Coronary artery (tissue), 2 donors: Measurements from ENCODE around the gene ITGA3.
"Not testable (repeated sequence)": the region's sequence is repeated elsewhere in the genome, so short reads cannot be mapped to it uniquely, and the experiment has no call there.

Source experiments
- DNase-seq: peaks from one replicate; pipeline ENCODE4 v3.0.0-alpha.2; 2017; ENCODE audit warnings: low spot score
- H3K27ac ChIP-seq, 2 donors: fragments of 200-600 bp; sonication (generic); one replicate each; pipeline ENCODE4 v1.5.1; 2016 to 2019
- H3K4me3 ChIP-seq: fragments of 200-600 bp; sonication (generic); 2 replicates; pipeline ENCODE4 v1.5.1; 2016; ENCODE audit warnings: mild to moderate bottlenecking, moderate library complexity
- TF ChIP-seq, protein P1 (sequence below): fragments of 200-600 bp; sonication (generic); IDR thresholded peaks from one replicate; pipeline ENCODE4 v1.5.1; 2019; ENCODE audit warnings: antibody characterized with exemption

Gene ITGA3

GRCh38 chr17:50057521-50057991 lies 1.6 kb downstream of the ITGA3 start:
- no peak for DNase-seq
- Histone ChIP-seq H3K27ac (peak overlapping the region; percentile 95 to 99), H3K4me3 (peak overlapping the region; percentile 97)
- TF ChIP-seq, protein P1, sequence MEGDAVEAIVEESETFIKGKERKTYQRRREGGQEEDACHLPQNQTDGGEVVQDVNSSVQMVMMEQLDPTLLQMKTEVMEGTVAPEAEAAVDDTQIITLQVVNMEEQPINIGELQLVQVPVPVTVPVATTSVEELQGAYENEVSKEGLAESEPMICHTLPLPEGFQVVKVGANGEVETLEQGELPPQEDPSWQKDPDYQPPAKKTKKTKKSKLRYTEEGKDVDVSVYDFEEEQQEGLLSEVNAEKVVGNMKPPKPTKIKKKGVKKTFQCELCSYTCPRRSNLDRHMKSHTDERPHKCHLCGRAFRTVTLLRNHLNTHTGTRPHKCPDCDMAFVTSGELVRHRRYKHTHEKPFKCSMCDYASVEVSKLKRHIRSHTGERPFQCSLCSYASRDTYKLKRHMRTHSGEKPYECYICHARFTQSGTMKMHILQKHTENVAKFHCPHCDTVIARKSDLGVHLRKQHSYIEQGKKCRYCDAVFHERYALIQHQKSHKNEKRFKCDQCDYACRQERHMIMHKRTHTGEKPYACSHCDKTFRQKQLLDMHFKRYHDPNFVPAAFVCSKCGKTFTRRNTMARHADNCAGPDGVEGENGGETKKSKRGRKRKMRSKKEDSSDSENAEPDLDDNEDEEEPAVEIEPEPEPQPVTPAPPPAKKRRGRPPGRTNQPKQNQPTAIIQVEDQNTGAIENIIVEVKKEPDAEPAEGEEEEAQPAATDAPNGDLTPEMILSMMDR = no peak

- peak overlapping the region; percentile 95 to 99 for H3K27ac ChIP-seq
- DNase-seq = no peak
- TF ChIP-seq, protein P1 = no peak
- peak overlapping the region; percentile 97 for H3K4me3 ChIP-seq
These were observed 2.5 kb downstream of the ITGA3 start for GRCh38 chr17:50058296-50058953.

GRCh38 chr17:50059256-50059655 lies 3.3 kb downstream of the ITGA3 start:
- DNase-seq = no peak
- TF ChIP-seq, protein P1 = no peak
- Histone ChIP-seq H3K4me3 (peak overlapping the region; percentile 97), H3K27ac (peak overlapping the region; percentile 95 to 99)

GRCh38 chr17:50059759-50060273 lies 3.9 kb downstream of the ITGA3 start:
- DNase-seq = peak; percentile 93
- peak overlapping the region; percentile 95 to 99 for H3K27ac ChIP-seq
- H3K4me3 ChIP-seq = peak overlapping the region; percentile 55
- TF ChIP-seq, protein P1 = no peak

DNA sequence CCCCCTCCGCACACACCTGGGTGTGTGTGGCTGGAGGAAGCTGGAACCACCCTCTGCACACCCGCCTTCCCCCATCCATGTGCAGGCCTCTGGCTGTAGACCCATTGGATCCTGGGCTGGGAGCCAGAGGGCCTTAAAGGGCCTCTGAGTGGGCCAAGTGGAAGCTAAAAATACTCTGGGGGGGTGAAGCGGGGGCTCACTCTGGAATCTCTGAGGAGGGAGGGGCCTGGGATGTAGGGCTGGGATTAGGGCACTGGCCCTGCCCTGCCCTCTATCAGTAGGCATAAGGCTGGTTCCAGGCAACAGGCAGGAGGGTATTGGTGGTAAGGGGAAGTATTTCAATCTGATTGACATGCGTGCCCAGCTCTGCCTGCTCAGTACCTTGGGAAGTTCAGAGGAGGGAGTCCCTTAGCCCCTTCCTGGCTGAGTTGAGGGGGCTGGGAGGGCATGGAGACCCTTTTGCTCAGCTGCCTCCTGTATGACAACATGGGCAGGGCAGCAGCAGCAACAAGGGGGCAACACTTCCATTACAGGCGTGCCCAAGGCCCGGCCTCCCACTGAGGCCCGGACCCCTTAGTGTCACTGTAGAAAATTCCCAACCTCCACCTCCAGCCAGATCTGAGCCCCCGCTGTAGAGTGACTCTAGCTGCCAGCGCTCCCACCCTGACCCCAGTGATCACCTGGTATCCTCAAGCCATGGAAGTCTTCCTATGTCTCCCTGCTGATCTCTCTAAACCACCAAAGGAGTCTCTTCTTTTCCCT lies 5.2 kb downstream of the ITGA3 start:
- Histone ChIP-seq H3K27ac (peak overlapping the region; percentile 95 to 99), H3K4me3 (peak overlapping the region; percentile 58)
- TF ChIP-seq, protein P1 = no peak
- DNase-seq = peak; percentile 93

- H3K4me3 ChIP-seq, DNase-seq: not testable (repeated sequence)
- H3K27ac ChIP-seq = peak overlapping the region; percentile 81 to 99
These were observed 5.8 kb downstream of the ITGA3 start for GRCh38 chr17:50061713-50062045.

DNA sequence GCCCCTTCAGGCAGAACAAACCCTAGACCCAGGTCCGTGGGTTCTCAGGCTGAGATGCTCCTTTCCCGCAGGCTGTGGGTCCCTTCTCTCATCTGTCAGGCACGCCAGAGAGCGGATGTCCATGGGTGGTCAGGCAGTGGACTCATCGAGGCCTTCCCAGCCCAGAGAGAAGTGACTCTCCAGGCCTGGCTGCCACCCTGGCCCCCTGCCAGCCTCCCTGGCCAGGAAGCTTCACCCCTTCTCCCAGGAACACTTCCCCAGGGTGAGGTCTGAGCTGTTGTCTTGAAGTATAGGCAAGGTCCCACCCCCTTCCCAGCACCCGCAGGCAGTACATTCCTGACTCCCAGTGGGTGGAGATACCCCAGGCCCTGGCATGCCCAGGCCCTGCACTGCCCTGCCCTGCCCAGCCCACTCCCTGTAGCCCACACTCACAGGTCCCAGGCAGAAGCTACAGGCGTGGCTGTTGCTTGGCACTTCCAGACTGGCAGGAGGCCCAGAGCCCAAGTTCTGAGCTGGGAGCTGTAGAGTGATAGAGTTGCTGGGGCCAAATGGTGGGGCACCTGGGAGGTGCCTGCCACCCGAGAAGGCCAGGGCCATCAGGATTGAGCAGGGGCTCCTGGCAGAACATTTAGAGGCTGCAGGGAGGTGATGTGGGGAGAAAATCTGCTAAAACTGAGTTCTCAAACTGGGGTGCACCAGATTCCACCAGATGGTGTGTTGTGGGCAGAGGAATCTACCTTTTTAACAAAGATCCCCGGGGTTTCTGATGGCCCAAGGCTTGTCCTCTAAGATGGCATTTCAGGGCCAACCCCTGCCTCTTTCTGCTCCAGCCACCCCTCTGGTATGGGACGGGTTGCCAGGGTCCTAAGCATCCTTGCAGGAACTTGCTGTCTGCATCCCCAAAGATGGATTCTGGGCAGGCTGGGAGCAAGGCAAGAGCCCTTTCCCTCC lies 6.7 kb downstream of the ITGA3 start:
- TF ChIP-seq, protein P1 = no peak
- H3K27ac ChIP-seq = peak overlapping the region; percentile 81 to 99
- H3K4me3 ChIP-seq = peak overlapping the region; percentile 27
- peak; percentile 95 for DNase-seq
